Activated CD8-positive, alpha-beta T cell treated with anti-CD3 and anti-CD28 coated beads for 36 hours (primary cell): ENCODE data around the gene CENPL. TPM values are rescaled to one million over a fixed set of nuclear protein-coding genes. Genes with fewer than 3 reads are reported as not detected.
"Not testable (repeated sequence)": the region's sequence is repeated elsewhere in the genome, so short reads cannot be mapped to it uniquely, and the experiment has no call there.

Experiments used
- ATAC-seq: fragments of 200-7000 bp; cut with Tn5 transposase; one replicate; pipeline ENCODE4 v1.10.0; 2021; ENCODE audit warnings: mild to moderate bottlenecking, moderate library complexity
- CTCF ChIA-PET: fragments of 350-600 bp; sonication (Branson Sonifier 250); formaldehyde crosslinking; loops from one replicate; lab custom pipeline; 2021; ENCODE audit warnings: antibody characterized with exemption; lab: Charles Lee
- POLR2A ChIA-PET: fragments of 350-600 bp; sonication (Branson Sonifier 250); formaldehyde crosslinking; loops from one replicate; lab custom pipeline; 2021; ENCODE audit warnings: antibody characterized with exemption; lab: Charles Lee
- DNase-seq: peaks from one replicate; pipeline ENCODE4 v3.0.0-alpha.2; 2020
- H3K27ac Mint-ChIP-seq: one replicate; pipeline ENCODE4 v1.8.0; 2021; ENCODE audit warnings: mild to moderate bottlenecking, mixed read lengths
- H3K27me3 Mint-ChIP-seq: one replicate; pipeline ENCODE4 v1.8.0; 2021; ENCODE audit warnings: mixed read lengths
- H3K36me3 Mint-ChIP-seq: one replicate; pipeline ENCODE4 v1.8.0; 2021; ENCODE audit warnings: low read depth, mixed read lengths
- H3K4me1 Mint-ChIP-seq: one replicate; pipeline ENCODE4 v1.8.0; 2021; ENCODE audit warnings: low read depth, mixed read lengths
- H3K4me3 Mint-ChIP-seq: one replicate; pipeline ENCODE4 v1.8.0; 2021; ENCODE audit warnings: mild to moderate bottlenecking, moderate library complexity, mixed read lengths
- H3K9me3 Mint-ChIP-seq: one replicate; pipeline ENCODE4 v1.8.0; 2021; ENCODE audit warnings: mixed read lengths
- CTCF ChIP-seq: fragments of 200-600 bp; IDR thresholded peaks from one replicate; pipeline ENCODE4 v1.8.0; 2022; ENCODE audit warnings: antibody characterized with exemption, mild to moderate bottlenecking
- intact Hi-C: fragments of 100-400 bp; cut with micrococcal nuclease; formaldehyde crosslinking; loops from one replicate; pipeline ENCODE4 v1.10.0; 2022
- total RNA-seq, 2 experiments: library from RNA; stranded (reverse); gene quantifications; one replicate each; pipeline ENCODE4 v1.2.3, GENCODE V29; 2021

Gene CENPL
- total RNA-seq, 2 experiments from 2014 or later: 20.9 to 23.3 TPM

- ChIA-PET POLR2A (no interaction called here), CTCF (interaction anchor here (1.8 kb wide), 1 partner anchor 389 kb away, joined by 5 read pairs; no protein-coding TSS in a partner anchor)
- peaks cover 46% of the 10 kb centered on the region for H3K4me1 Mint-ChIP-seq
- no peak for DNase-seq
- intact Hi-C loops: no loop called here
- H3K9me3 Mint-ChIP-seq: no peaks in the 10 kb centered on the region
- no peak overlapping the region for H3K4me3 Mint-ChIP-seq
- no peaks in the 10 kb centered on the region for H3K27me3 Mint-ChIP-seq
- TF ChIP-seq CTCF: no peak
- H3K36me3 Mint-ChIP-seq: peaks cover 48% of the 10 kb centered on the region
- no peak overlapping the region for H3K27ac Mint-ChIP-seq
- no peak for ATAC-seq
These were observed 6.2 kb downstream of the CENPL start for GRCh38 chr1:173818459-173818858.

- H3K9me3 Mint-ChIP-seq, H3K4me3 Mint-ChIP-seq, H3K27me3 Mint-ChIP-seq, H3K27ac Mint-ChIP-seq, POLR2A ChIA-PET, intact Hi-C loops, DNase-seq, ATAC-seq: not testable (repeated sequence)
- peaks cover 29% of the 10 kb centered on the region for H3K4me1 Mint-ChIP-seq
- CTCF ChIA-PET: interaction anchor here (1.5 kb wide), 1 partner anchor 384 kb away, joined by 3 read pairs; no protein-coding TSS in a partner anchor
- H3K36me3 Mint-ChIP-seq: peaks cover 56% of the 10 kb centered on the region
These were observed 11.0 kb downstream of the CENPL start for GRCh38 chr1:173813654-173814053.

- H3K4me3 Mint-ChIP-seq: no peak overlapping the region
- ChIA-PET POLR2A (interaction anchor here (0.6 kb wide), 1 partner anchor 199 kb away, joined by 3 read pairs; no protein-coding TSS in a partner anchor), CTCF (interaction anchor here (1.1 kb wide), 1 partner anchor 374 kb away, joined by 3 read pairs; no protein-coding TSS in a partner anchor)
- H3K36me3 Mint-ChIP-seq: peaks cover 20% of the 10 kb centered on the region
- H3K4me1 Mint-ChIP-seq: no peaks in the 10 kb centered on the region
- H3K27ac Mint-ChIP-seq: no peak overlapping the region
- ATAC-seq (no peak), DNase-seq (no peak)
- no peak for TF ChIP-seq CTCF
- H3K9me3 Mint-ChIP-seq: no peaks in the 10 kb centered on the region
- no peaks in the 10 kb centered on the region for H3K27me3 Mint-ChIP-seq
- intact Hi-C loops: no loop called here
These were observed 21.7 kb downstream of the CENPL start for GRCh38 chr1:173802961-173803360.

- H3K27ac Mint-ChIP-seq, POLR2A ChIA-PET, H3K4me1 Mint-ChIP-seq, H3K27me3 Mint-ChIP-seq, H3K9me3 Mint-ChIP-seq, DNase-seq, CTCF ChIA-PET, intact Hi-C loops, H3K4me3 Mint-ChIP-seq, ATAC-seq: not testable (repeated sequence)
- peaks cover 15% of the 10 kb centered on the region for H3K36me3 Mint-ChIP-seq
These were observed 24.7 kb downstream of the CENPL start for GRCh38 chr1:173799995-173800394.

- ChIA-PET CTCF (interaction anchor here (1.3 kb wide), 1 partner anchor 368 kb away, joined by 3 read pairs; no protein-coding TSS in a partner anchor), POLR2A (interaction anchor here (1.7 kb wide), 1 partner anchor 26 kb away, joined by 4 read pairs; the partner anchor contains the start of gene DARS2)
- TF ChIP-seq CTCF: no peak
- ATAC-seq (no peak), DNase-seq (no peak)
- Mint-ChIP-seq H3K9me3 (no peaks in the 10 kb centered on the region), H3K36me3 (peaks cover 12% of the 10 kb centered on the region), H3K27me3 (no peaks in the 10 kb centered on the region), H3K27ac (no peak overlapping the region), H3K4me1 (no peaks in the 10 kb centered on the region), H3K4me3 (no peak overlapping the region)
- intact Hi-C loops: no loop called here
These were observed 26.6 kb downstream of the CENPL start for GRCh38 chr1:173798078-173798477.

- H3K4me3 Mint-ChIP-seq: no peak overlapping the region
- no peaks in the 10 kb centered on the region for H3K4me1 Mint-ChIP-seq
- DNase-seq (no peak), ATAC-seq (no peak)
- TF ChIP-seq CTCF: no peak
- no peaks in the 10 kb centered on the region for H3K27me3 Mint-ChIP-seq
- CTCF ChIA-PET: no interaction called here
- intact Hi-C loops: no loop called here
- no peaks in the 10 kb centered on the region for H3K9me3 Mint-ChIP-seq
- H3K36me3 Mint-ChIP-seq: peaks cover 8% of the 10 kb centered on the region
- no peak overlapping the region for H3K27ac Mint-ChIP-seq
- POLR2A ChIA-PET: interaction anchor here (0.6 to 1.4 kb wide), 2 partner anchors 34 to 131 kb away, joined by 3 read pairs; no protein-coding TSS in a partner anchor
These were observed 34.8 kb downstream of the CENPL start for GRCh38 chr1:173789841-173790240.
